Measurements from ENCODE around the gene SPOCK1.

The SPOCK1 gene

GRCh38 chr5:137216976-137217598 is 282.0 kb downstream of the SPOCK1 start:
- no peak for DNase-seq

- DNase-seq: no peak
Measured at GRCh38 chr5:137215780-137216179, 283.3 kb downstream of the SPOCK1 start.

- no peak for DNase-seq
Measured at GRCh38 chr5:137215261-137215660, 283.9 kb downstream of the SPOCK1 start.

- no peak for DNase-seq
Measured at GRCh38 chr5:137214446-137215189, 284.5 kb downstream of the SPOCK1 start.

- no peak for DNase-seq
Measured at GRCh38 chr5:137212471-137212870, 286.7 kb downstream of the SPOCK1 start.

GRCh38 chr5:137209232-137209809 is 289.8 kb downstream of the SPOCK1 start:
- DNase-seq: no peak

GRCh38 chr5:137207023-137207760 is 291.9 kb downstream of the SPOCK1 start:
- DNase-seq: no peak

- no peak for DNase-seq
Measured at GRCh38 chr5:137206030-137206715, 293.0 kb downstream of the SPOCK1 start.

- DNase-seq: no peak
Measured at GRCh38 chr5:137205231-137206027, 293.7 kb downstream of the SPOCK1 start.

GRCh38 chr5:137203011-137203632 is 296.0 kb downstream of the SPOCK1 start:
- no peak for DNase-seq

- no peak for DNase-seq
Measured at GRCh38 chr5:137201876-137202275, 297.2 kb downstream of the SPOCK1 start.

GRCh38 chr5:137200906-137201700 is 298.0 kb downstream of the SPOCK1 start:
- DNase-seq: no peak

- DNase-seq: no peak
Measured at GRCh38 chr5:137199966-137200365, 299.2 kb downstream of the SPOCK1 start.

- no peak for DNase-seq
Measured at GRCh38 chr5:137199201-137199600, 299.9 kb downstream of the SPOCK1 start.

- DNase-seq: no peak
Measured at GRCh38 chr5:137195483-137195882, 303.6 kb downstream of the SPOCK1 start.

GRCh38 chr5:137194300-137194699 is 304.8 kb downstream of the SPOCK1 start:
- DNase-seq: no peak

- DNase-seq: no peak
Measured at GRCh38 chr5:137192293-137192743, 306.8 kb downstream of the SPOCK1 start.

GRCh38 chr5:137191179-137191578 is 307.9 kb downstream of the SPOCK1 start:
- DNase-seq: no peak

GRCh38 chr5:137190441-137190840 is 308.7 kb downstream of the SPOCK1 start:
- no peak for DNase-seq

GRCh38 chr5:137190031-137190430 is 309.1 kb downstream of the SPOCK1 start:
- no peak for DNase-seq

- no peak for DNase-seq
Measured at GRCh38 chr5:137188566-137188965, 310.6 kb downstream of the SPOCK1 start.

Measured in CD4-positive, alpha-beta T cell treated with Interleukin-6 for 4 hours (primary cell).